Fibroblast of lung (primary cell): ENCODE measurements around the gene ITGAL.

Source experiments
- CTCF ChIP-seq, 2 donors: IDR thresholded peaks in 1 of 2; conservative IDR thresholded peaks in 1 of 2; 1 replicate in 1 of 2; 2 replicates in 1 of 2; pipeline ENCODE4 v1.5.1; 2011 to 2012; ENCODE audit warnings: low read length in 2 of 2, control low read depth in 1 of 2, inconsistent platforms in 1 of 2, low read depth in 1 of 2, mild to moderate bottlenecking in 1 of 2
- EZH2 ChIP-seq: IDR thresholded peaks from 2 replicates; pipeline ENCODE4 v1.5.1; 2012; ENCODE audit warnings: low read length, control low read depth, mild to moderate bottlenecking; ENCODE audit errors: missing control alignments

GRCh38 chr16:30484887-30485286 lies 12.3 kb downstream of the ITGAL start:
- no peak for TF ChIP-seq CTCF (conservative IDR thresholded peaks at IDR 0.05 in 1 of 2, IDR thresholded peaks at IDR 0.05 in 1 of 2; ENCODE audit: low read depth in 1 of 2, low read length in 2 of 2)
- TF ChIP-seq EZH2, result no peak
